Measurements from ENCODE around the gene ARID5B.

DNA sequence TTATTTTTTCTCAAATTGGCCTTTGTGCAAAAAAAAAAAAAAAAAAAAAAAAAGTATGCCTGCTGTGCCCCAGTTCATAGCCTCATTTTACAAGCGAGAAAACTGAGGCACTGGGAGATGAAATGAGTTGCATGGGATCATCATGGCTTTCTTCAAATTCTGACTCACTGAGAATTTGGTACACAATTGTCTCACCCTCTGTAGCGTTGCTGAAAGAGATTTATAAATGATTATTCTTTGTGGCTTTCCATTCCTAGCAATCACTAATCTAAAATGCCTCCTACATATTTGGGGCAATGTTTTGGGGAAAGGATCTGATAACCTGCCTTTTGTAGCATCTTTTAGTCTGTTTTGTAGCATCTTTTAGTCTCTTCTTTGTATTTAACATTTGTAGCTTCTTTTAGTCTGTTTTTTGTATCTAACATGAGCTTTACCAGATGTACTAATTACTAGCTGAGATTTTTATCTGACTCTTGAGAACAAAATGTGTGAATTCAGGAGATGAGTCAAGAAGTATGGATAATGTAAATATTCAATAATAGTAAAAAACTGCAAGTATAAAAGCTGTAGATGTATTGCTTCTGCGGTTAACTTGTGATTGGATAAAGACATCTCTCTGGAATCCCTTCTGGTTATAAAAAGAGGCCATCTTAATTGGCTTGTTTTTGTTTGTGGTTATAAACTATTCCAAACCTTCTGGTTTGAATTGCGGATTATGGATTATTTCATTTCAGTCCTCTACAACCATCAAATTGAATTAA is 161.4 kb downstream of the ARID5B start:
- TF ChIP-seq CTCF (IDR thresholded peaks at IDR 0.05; ENCODE audit: low read depth, low read length) (no peak), POLR2A (IDR thresholded peaks at IDR 0.05; ENCODE audit: extremely low read depth, insufficient read length) (no peak)
